ENCODE results near the gene TM4SF18. TPM values are rescaled to one million over a fixed set of nuclear protein-coding genes. Genes with fewer than 3 reads are reported as not detected.
A peak's percentile ranks its signal among the peaks of the same experiment; 100 is the strongest.

TM4SF18 gene
- total and polyA plus RNA-seq, 11 donors, result 4.5 to 19.9 (median 8.9) TPM

GRCh38 chr3:149307435-149307783 lies 26.0 kb downstream of the TM4SF18 start:
- ATAC-seq, result no peak
- Histone ChIP-seq H3K27me3 (no peaks in the 10 kb centered on the region), H3K4me3 (no peak overlapping the region), H3K4me1 (no peaks in the 10 kb centered on the region), H3K36me3 (no peaks in the 10 kb centered on the region), H3K9me3 (peaks cover 0 to 4% (median 0%) of the 10 kb centered on the region in 12 donors), H3K27ac (no peak overlapping the region)
- no peak for DNase-seq
- no peak for TF ChIP-seq POLR2A (IDR thresholded peaks at IDR 0.05)
- TF ChIP-seq, protein P1, sequence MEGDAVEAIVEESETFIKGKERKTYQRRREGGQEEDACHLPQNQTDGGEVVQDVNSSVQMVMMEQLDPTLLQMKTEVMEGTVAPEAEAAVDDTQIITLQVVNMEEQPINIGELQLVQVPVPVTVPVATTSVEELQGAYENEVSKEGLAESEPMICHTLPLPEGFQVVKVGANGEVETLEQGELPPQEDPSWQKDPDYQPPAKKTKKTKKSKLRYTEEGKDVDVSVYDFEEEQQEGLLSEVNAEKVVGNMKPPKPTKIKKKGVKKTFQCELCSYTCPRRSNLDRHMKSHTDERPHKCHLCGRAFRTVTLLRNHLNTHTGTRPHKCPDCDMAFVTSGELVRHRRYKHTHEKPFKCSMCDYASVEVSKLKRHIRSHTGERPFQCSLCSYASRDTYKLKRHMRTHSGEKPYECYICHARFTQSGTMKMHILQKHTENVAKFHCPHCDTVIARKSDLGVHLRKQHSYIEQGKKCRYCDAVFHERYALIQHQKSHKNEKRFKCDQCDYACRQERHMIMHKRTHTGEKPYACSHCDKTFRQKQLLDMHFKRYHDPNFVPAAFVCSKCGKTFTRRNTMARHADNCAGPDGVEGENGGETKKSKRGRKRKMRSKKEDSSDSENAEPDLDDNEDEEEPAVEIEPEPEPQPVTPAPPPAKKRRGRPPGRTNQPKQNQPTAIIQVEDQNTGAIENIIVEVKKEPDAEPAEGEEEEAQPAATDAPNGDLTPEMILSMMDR (IDR thresholded peaks at IDR 0.05), result no peak
- WGBS, 4 donors, result 88 to 95% (median 91%) methylated on average over 1 of the region's 1 CpG
- intact Hi-C loops (cut with DNase I), result no loop called here

- Histone ChIP-seq H3K9me3 (peaks cover 0 to 6% (median 0%) of the 10 kb centered on the region in 12 donors), H3K36me3 (no peaks in the 10 kb centered on the region), H3K27me3 (no peaks in the 10 kb centered on the region), H3K27ac (no peak overlapping the region), H3K4me1 (no peaks in the 10 kb centered on the region), H3K4me3 (no peak overlapping the region)
- DNase-seq, result no peak
- intact Hi-C loops (cut with DNase I), result no loop called here
- WGBS, 4 donors, result 89 to 96% (median 95%) methylated on average over 2 of the region's 2 CpGs
- no peak for ATAC-seq
- TF ChIP-seq, protein P1 (IDR thresholded peaks at IDR 0.05), result no peak
- TF ChIP-seq POLR2A (IDR thresholded peaks at IDR 0.05), result no peak
Observed at GRCh38 chr3:149306751-149307434, 26.5 kb downstream of the TM4SF18 start.

DNA sequence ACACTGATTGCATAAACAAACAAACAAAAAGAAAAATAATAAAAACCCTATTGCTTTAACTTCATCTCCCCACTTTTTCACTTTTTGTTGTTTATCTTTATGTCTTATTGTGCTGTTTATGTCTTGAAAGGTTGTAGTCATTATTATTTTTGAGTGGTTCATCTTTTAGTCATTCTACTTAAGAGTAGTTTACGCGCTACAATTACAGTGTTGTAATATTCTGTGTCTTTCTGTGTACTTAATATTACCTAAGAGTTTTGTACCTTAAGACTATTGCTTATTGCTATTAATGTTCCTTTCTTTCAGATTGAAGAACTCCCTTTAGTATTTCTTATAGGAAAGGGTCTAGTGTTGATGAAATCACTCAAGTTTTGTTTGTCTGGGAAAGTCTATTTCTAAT lies 28.1 kb downstream of the TM4SF18 start:
- WGBS, 4 donors, result 97 to 99% (median 99%) methylated on average over 2 of the region's 2 CpGs
- Histone ChIP-seq H3K9me3 (peaks cover 0 to 6% (median 0%) of the 10 kb centered on the region in 12 donors), H3K27ac (no peak overlapping the region), H3K4me1 (peaks cover 0 to 4% (median 2%) of the 10 kb centered on the region in 12 donors), H3K27me3 (no peaks in the 10 kb centered on the region), H3K36me3 (no peaks in the 10 kb centered on the region), H3K4me3 (no peak overlapping the region)
- DNase-seq (no peak), ATAC-seq (no peak)
- no peak for TF ChIP-seq POLR2A (IDR thresholded peaks at IDR 0.05)
- TF ChIP-seq, protein P1 (IDR thresholded peaks at IDR 0.05), result no peak
- intact Hi-C loops (cut with DNase I), result no loop called here

GRCh38 chr3:149299938-149300801 lies 33.3 kb downstream of the TM4SF18 start:
- ATAC-seq, result peak in 3 of 4 donors; percentile 30 to 86 (median 86)
- no peak for DNase-seq
- TF ChIP-seq, protein P1 (IDR thresholded peaks at IDR 0.05), result no peak
- no peak for TF ChIP-seq POLR2A (IDR thresholded peaks at IDR 0.05)
- Histone ChIP-seq H3K27ac (peak overlapping the region in 2 of 12 donors; percentile 23 to 25), H3K27me3 (no peaks in the 10 kb centered on the region), H3K4me3 (no peak overlapping the region), H3K36me3 (no peaks in the 10 kb centered on the region), H3K4me1 (peaks cover 0 to 10% (median 6%) of the 10 kb centered on the region in 12 donors), H3K9me3 (peaks cover 0 to 6% (median 0%) of the 10 kb centered on the region in 12 donors)
- WGBS, 4 donors, result 45 to 49% (median 48%) methylated on average over 5 of the region's 5 CpGs
- intact Hi-C loops (cut with DNase I), result no loop called here
